ENCODE measurements around the gene MCF2L. TPM values are rescaled to one million over a fixed set of nuclear protein-coding genes. Genes with fewer than 3 reads are reported as not detected.

The MCF2L gene
- total and polyA plus RNA-seq, 10 of the 15 experiments (the other 5 are each of a cell fraction or from before 2014, with no cell fraction given): 0.06 to 1.1 (median 0.21) TPM; not detected in 2

- H3K27me3 ChIP-seq (replicated peaks in 1 of 2; ENCODE audit: control insufficient read depth in 2 of 2, insufficient read depth in 2 of 2, low read length in 1 of 2): no peaks in the 10 kb centered on the region; a peak in 1 of 4 replicates
- H4K20me1 ChIP-seq (ENCODE audit: control insufficient read depth, insufficient read depth): no peaks in the 10 kb centered on the region
- H3K79me2 ChIP-seq (ENCODE audit: control insufficient read depth, insufficient read depth, low read length): no peaks in the 10 kb centered on the region
- 64% methylated on average over 7 of the region's 8 CpGs for WGBS (ENCODE audit: insufficient coverage, insufficient replicate concordance, low lambda C conversion rate, missing lambda C conversion rate)
- H3K4me1 ChIP-seq (ENCODE audit: control insufficient read depth, insufficient read depth, low read length): no peaks in the 10 kb centered on the region
- in situ Hi-C loops (cut with MboI) (no loop called here), intact Hi-C loops (cut with micrococcal nuclease; ENCODE audit: unreplicated experiment) (no loop called here)
- H3K4me2 ChIP-seq (ENCODE audit: control insufficient read depth, insufficient read depth): no peak overlapping the region
- ATAC-seq (no peak), FAIRE-seq (no peak), DNase-seq (ENCODE audit: low read depth, low spot score) (no peak)
- H3K4me3 ChIP-seq: no peak overlapping the region
- no peak overlapping the region for H3K9ac ChIP-seq (ENCODE audit: control insufficient read depth, insufficient read depth, low read length)
- no peaks in the 10 kb centered on the region for H3K36me3 ChIP-seq (ENCODE audit: control insufficient read depth in 2 of 2, insufficient read depth in 2 of 2, low read length in 1 of 2)
- no peak overlapping the region for H2AFZ ChIP-seq (ENCODE audit: control insufficient read depth, low read depth, low read length)
- ChIA-PET RAD21 (ENCODE audit: unreplicated experiment) (no interaction called here), CTCF (no interaction called here), POLR2A (no interaction called here), SMC1A (ENCODE audit: uncharacterized antibody, unreplicated experiment) (no interaction called here)
- H3K9me3 ChIP-seq (replicated peaks; ENCODE audit: control insufficient read depth, insufficient read depth, low read length): no peaks in the 10 kb centered on the region
- H3K27ac ChIP-seq (ENCODE audit: control insufficient read depth, insufficient read depth): no peak overlapping the region
- no TSS peak for BruUV-seq (replicated peaks)
- no peak for TF ChIP-seq ZNF622 (IDR thresholded peaks at IDR 0.05)
- TF ChIP-seq BHLHE40 (IDR thresholded peaks at IDR 0.05; ENCODE audit: borderline replicate concordance in 1 of 2, low read depth in 2 of 2, low read length in 1 of 2): no peak
- no peak for TF ChIP-seq ZNF687 (IDR thresholded peaks at IDR 0.05)
- TF ChIP-seq PBX3 (IDR thresholded peaks at IDR 0.05; ENCODE audit: insufficient replicate concordance, low read depth, low read length): peak; percentile 66
- no peak for TF ChIP-seq HDAC6 (IDR thresholded peaks at IDR 0.05; ENCODE audit: unreplicated experiment)
- peak; percentile 96 for TF ChIP-seq BCL3 (IDR thresholded peaks at IDR 0.05; ENCODE audit: borderline replicate concordance, insufficient read depth, low read depth, low read length, poor library complexity, severe bottlenecking)
- TF ChIP-seq MLLT1 (IDR thresholded peaks at IDR 0.05): no peak
- TF ChIP-seq NKRF (conservative IDR thresholded peaks at IDR 0.05): no peak
- no peak for TF ChIP-seq RELA (IDR thresholded peaks at IDR 0.05; ENCODE audit: borderline replicate concordance, partially characterized antibody)
- TF ChIP-seq IKZF2 (IDR thresholded peaks at IDR 0.05): no peak
- no peak for TF ChIP-seq ZBED1 (IDR thresholded peaks at IDR 0.05; ENCODE audit: borderline replicate concordance)
- TF ChIP-seq TARDBP (IDR thresholded peaks at IDR 0.05; ENCODE audit: borderline replicate concordance): no peak
- TF ChIP-seq TCF3 (IDR thresholded peaks at IDR 0.05; ENCODE audit: borderline replicate concordance, insufficient read depth, low read depth, low read length): peak; percentile 59; the same call in 1 of the 2 replicates
- no peak for TF ChIP-seq HCFC1 (IDR thresholded peaks at IDR 0.05; ENCODE audit: low read length)
Measured at GRCh38 chr13:113049981-113050380, 81.0 kb downstream of the MCF2L start.
